Trophoblast cell (in vitro differentiated cells and primary cell): ENCODE data around the gene FAM9C.
"Not testable (repeated sequence)": the region's sequence is repeated elsewhere in the genome, so short reads cannot be mapped to it uniquely, and the experiment has no call there.

Experiments
- DNase-seq, 2 donors: peaks; one replicate each; pipeline ENCODE4 v3.0.0-alpha.2; 2016
- H2AFZ ChIP-seq: 2 replicates; pipeline ENCODE4 v1.6.1; 2013; ENCODE audit warnings: low read length, moderate library complexity, mild to moderate bottlenecking; ENCODE audit not compliant: insufficient read depth, poor library complexity
- H2AK5ac ChIP-seq: 2 replicates; pipeline ENCODE4 v1.6.1; 2013; ENCODE audit warnings: mild to moderate bottlenecking, low read length
- H2BK120ac ChIP-seq: 2 replicates; pipeline ENCODE4 v1.6.1; 2013; ENCODE audit warnings: low read length, mild to moderate bottlenecking, moderate library complexity; ENCODE audit not compliant: insufficient read depth, poor library complexity
- H2BK12ac ChIP-seq: 2 replicates; pipeline ENCODE4 v1.6.1; 2013; ENCODE audit warnings: mild to moderate bottlenecking, low read length, moderate library complexity
- H2BK5ac ChIP-seq: 2 replicates; pipeline ENCODE4 v1.6.1; 2013; ENCODE audit warnings: low read length, low read depth, moderate library complexity, mild to moderate bottlenecking; ENCODE audit not compliant: poor library complexity
- H3K14ac ChIP-seq: 2 replicates; pipeline ENCODE4 v1.6.1; 2013; ENCODE audit warnings: mild to moderate bottlenecking, low read length
- H3K18ac ChIP-seq: 2 replicates; pipeline ENCODE4 v1.6.1; 2013; ENCODE audit warnings: mild to moderate bottlenecking, low read length
- H3K23ac ChIP-seq: 2 replicates; pipeline ENCODE4 v1.6.1; 2013; ENCODE audit warnings: low read length
- H3K27ac ChIP-seq: 2 replicates; pipeline ENCODE4 v1.5.1; 2013; ENCODE audit warnings: low read depth, mild to moderate bottlenecking, inconsistent platforms, low read length, moderate library complexity
- H3K27me3 ChIP-seq: 2 replicates; pipeline ENCODE4 v1.6.1; 2013; ENCODE audit warnings: inconsistent platforms, mild to moderate bottlenecking, low read length, moderate library complexity; ENCODE audit not compliant: insufficient read depth
- H3K36me3 ChIP-seq, 2 experiments: 1 replicate in 1 of 2; 2 replicates in 1 of 2; pipeline ENCODE4 v1.6.1; 2013; ENCODE audit warnings: low read length in 2 of 2, mild to moderate bottlenecking in 2 of 2, moderate library complexity in 1 of 2; ENCODE audit not compliant: insufficient read depth in 2 of 2, control insufficient read depth in 1 of 2
- H3K4ac ChIP-seq: 2 replicates; pipeline ENCODE4 v1.6.1; 2013; ENCODE audit warnings: low read depth, mild to moderate bottlenecking, low read length, moderate library complexity
- H3K4me1 ChIP-seq, 2 experiments: 1 replicate in 1 of 2; 2 replicates in 1 of 2; pipeline ENCODE4 v1.6.1; 2013; ENCODE audit warnings: low read length in 2 of 2, mild to moderate bottlenecking in 2 of 2, moderate library complexity in 1 of 2; ENCODE audit not compliant: insufficient read depth in 2 of 2, control insufficient read depth in 1 of 2
- H3K4me2 ChIP-seq: 2 replicates; pipeline ENCODE4 v1.6.1; 2013; ENCODE audit warnings: inconsistent platforms, mild to moderate bottlenecking, low read length, moderate library complexity
- H3K4me3 ChIP-seq: 2 replicates; pipeline ENCODE4 v1.5.1; 2013; ENCODE audit warnings: mild to moderate bottlenecking, low read depth, low read length, inconsistent platforms
- H3K79me1 ChIP-seq: one replicate; pipeline ENCODE4 v1.6.1; 2013; ENCODE audit warnings: low read length
- H3K79me2 ChIP-seq: 2 replicates; pipeline ENCODE4 v1.6.1; 2013; ENCODE audit warnings: low read length, mild to moderate bottlenecking; ENCODE audit not compliant: control insufficient read depth, insufficient read depth, poor library complexity
- H3K9ac ChIP-seq: 2 replicates; pipeline ENCODE4 v1.6.1; 2013; ENCODE audit warnings: mild to moderate bottlenecking, low read length
- H3K9me3 ChIP-seq: 2 replicates; pipeline ENCODE4 v1.6.1; 2013; ENCODE audit warnings: low read depth, mild to moderate bottlenecking, control low read depth, inconsistent platforms, low read length; ENCODE audit not compliant: insufficient read depth
- H4K12ac ChIP-seq: 2 replicates; pipeline ENCODE4 v1.6.1; 2013; ENCODE audit warnings: low read depth, mild to moderate bottlenecking, low read length, moderate library complexity
- H4K8ac ChIP-seq: 2 replicates; pipeline ENCODE4 v1.6.1; 2013; ENCODE audit warnings: low read depth, mild to moderate bottlenecking, low read length, moderate library complexity
- H4K91ac ChIP-seq: one replicate; pipeline ENCODE4 v1.6.1; 2013; ENCODE audit warnings: low read depth, mild to moderate bottlenecking, low read length, moderate library complexity
- WGBS: extraction: QIAGEN DNeasy Blood & Tissue Kit; methylation state at CpG from one replicate; pipeline ENCODE4 v1.1.7; 2013; ENCODE audit warnings: missing lambda C conversion rate; ENCODE audit not compliant: insufficient read length, insufficient coverage; ENCODE audit errors: extremely low coverage; 5-methylcytosine and 5-hydroxymethylcytosine counted together

Gene FAM9C

DNA sequence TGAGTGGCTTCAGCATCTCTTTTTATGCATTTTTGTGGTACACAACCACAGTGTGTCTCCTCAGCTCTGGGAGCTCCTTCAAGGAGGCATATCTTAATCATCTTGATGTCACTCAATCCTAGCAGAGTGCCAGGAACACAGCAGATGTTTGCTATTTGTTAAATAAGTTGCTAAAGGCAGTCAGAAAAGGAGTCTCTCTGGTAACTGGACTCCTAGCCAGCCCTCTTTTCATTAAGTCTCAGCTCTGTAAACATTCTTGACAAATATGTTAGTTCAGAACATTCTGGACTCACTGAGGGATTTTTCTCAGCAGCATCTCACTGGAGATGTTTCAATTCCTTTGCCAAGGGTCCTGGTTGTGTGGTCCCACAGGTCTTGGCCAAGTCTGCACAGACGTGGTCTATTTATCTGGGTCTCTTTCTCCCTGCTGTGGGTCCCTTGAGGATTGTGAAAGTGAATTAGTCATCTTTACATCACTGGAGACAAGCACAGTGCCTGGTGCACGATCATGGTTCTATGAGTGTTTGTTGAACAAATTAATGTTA, 20.3 kb upstream of the FAM9C start:
- H3K36me3 ChIP-seq = no peaks in the 10 kb centered on the region
- H2AK5ac ChIP-seq = no peak overlapping the region
- DNase-seq = peak in 1 of 2 donors; percentile 12
- H3K9me3 ChIP-seq = peaks cover 4% of the 10 kb centered on the region
- H4K91ac ChIP-seq = no peak overlapping the region
- no peak overlapping the region for H4K12ac ChIP-seq
- H3K79me1 ChIP-seq = no peaks in the 10 kb centered on the region
- no peak overlapping the region for H2AFZ ChIP-seq
- H3K14ac ChIP-seq = no peak overlapping the region
- no peak overlapping the region for H3K18ac ChIP-seq
- no peak overlapping the region for H3K4me2 ChIP-seq
- no peaks in the 10 kb centered on the region for H3K79me2 ChIP-seq
- no peak overlapping the region for H3K4ac ChIP-seq
- no peak overlapping the region for H2BK120ac ChIP-seq
- H3K23ac ChIP-seq = no peak overlapping the region
- WGBS = no CpG with 5 or more reads among the region's 2 CpGs
- peaks cover 0 to 2% of the 10 kb centered on the region in 2 experiments for H3K4me1 ChIP-seq
- H2BK5ac ChIP-seq = no peak overlapping the region
- no peaks in the 10 kb centered on the region for H3K27me3 ChIP-seq
- H3K4me3 ChIP-seq = no peak overlapping the region
- H3K27ac ChIP-seq = no peak overlapping the region
- H4K8ac ChIP-seq = no peak overlapping the region
- H2BK12ac ChIP-seq = no peak overlapping the region
- no peak overlapping the region for H3K9ac ChIP-seq

DNA sequence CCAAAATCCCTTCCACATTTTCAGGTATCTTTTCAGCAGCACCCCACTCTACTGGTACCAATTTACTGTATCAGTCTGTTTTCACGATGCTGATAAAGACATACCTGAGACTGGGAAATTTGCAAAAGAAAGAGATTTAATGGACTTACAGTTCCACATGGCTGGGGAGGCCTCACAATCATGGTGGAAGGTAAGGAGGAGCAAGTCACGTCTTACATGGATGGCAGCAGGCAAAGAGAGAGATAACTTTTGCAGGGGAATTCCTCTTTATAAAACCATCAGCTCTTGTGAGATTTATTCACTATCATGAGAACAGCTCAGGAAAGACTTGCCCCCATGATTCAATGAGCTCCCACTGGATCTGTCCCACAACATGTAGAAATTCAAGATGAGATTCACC, 18.7 kb upstream of the FAM9C start:
- not testable (repeated sequence) for H2BK120ac ChIP-seq, DNase-seq, H3K9ac ChIP-seq, H3K79me1 ChIP-seq, H3K4me2 ChIP-seq, H2AK5ac ChIP-seq, H3K18ac ChIP-seq, H3K79me2 ChIP-seq, H3K9me3 ChIP-seq, H4K91ac ChIP-seq, H2BK5ac ChIP-seq, H2AFZ ChIP-seq, H4K8ac ChIP-seq, H3K27ac ChIP-seq, H3K36me3 ChIP-seq, H3K27me3 ChIP-seq, H3K14ac ChIP-seq, H3K4me3 ChIP-seq, H2BK12ac ChIP-seq, H3K4me1 ChIP-seq, H4K12ac ChIP-seq, H3K23ac ChIP-seq, H3K4ac ChIP-seq
- WGBS = no CpG with 5 or more reads among the region's 2 CpGs

DNA sequence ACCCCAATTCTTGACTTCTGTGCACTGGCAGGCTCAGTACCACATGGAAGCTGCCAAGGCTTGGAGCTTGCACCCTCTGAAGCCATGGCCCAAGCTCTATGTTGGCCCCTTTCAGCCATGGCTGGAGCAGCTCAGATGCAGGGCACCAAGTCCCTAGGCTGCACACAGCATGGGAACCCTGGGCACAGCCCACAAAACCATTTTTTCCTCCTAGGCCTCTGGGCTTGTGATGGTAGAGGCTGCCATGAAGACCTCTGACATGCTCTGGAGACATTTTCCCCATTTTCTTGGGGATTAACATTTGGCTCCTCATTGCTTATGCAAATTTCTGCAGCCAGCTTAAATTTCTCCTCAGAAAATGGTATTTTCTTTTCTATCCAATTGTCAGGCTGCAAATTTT, 17.9 kb upstream of the FAM9C start:
- H2AK5ac ChIP-seq, H4K8ac ChIP-seq, H4K91ac ChIP-seq, H3K79me1 ChIP-seq, H3K9me3 ChIP-seq, H2BK5ac ChIP-seq, H2AFZ ChIP-seq, H3K23ac ChIP-seq, H3K4ac ChIP-seq, H3K27ac ChIP-seq, H3K79me2 ChIP-seq, H2BK12ac ChIP-seq, H3K9ac ChIP-seq, H4K12ac ChIP-seq, H2BK120ac ChIP-seq, H3K36me3 ChIP-seq, DNase-seq, H3K18ac ChIP-seq, H3K14ac ChIP-seq, H3K4me3 ChIP-seq, H3K4me1 ChIP-seq, H3K4me2 ChIP-seq, H3K27me3 ChIP-seq: not testable (repeated sequence)

DNA sequence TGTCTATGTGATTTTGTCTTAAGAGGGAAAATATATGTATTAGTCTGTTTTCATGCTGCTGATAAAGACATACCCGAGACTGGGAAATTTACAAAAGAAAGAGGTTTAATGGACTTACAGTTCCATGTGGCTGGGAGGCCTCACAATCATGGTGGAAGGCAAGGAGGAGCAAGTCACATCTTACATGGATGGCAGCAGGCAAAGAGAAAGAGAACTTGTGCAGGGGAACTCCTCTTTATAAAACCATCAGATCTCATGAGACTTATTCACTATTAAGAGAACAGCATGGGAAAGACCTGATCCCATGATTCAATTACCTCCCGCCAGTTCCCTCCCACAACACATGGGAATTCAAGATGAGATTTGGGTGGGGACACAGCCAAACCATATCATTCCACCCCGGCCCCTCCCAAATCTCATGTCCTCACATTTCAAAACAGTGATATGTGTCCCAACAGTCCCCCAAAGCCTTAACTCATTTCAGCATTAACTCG, 16.8 kb upstream of the FAM9C start:
- not testable (repeated sequence) for H3K79me1 ChIP-seq, H3K36me3 ChIP-seq, H4K12ac ChIP-seq, H2AFZ ChIP-seq, H2BK5ac ChIP-seq, H3K9ac ChIP-seq, H2AK5ac ChIP-seq, H3K4me1 ChIP-seq, H3K9me3 ChIP-seq, H3K4me2 ChIP-seq, H3K27me3 ChIP-seq, H3K14ac ChIP-seq, DNase-seq, H4K91ac ChIP-seq, H3K79me2 ChIP-seq, H3K4ac ChIP-seq, H2BK120ac ChIP-seq, H4K8ac ChIP-seq, H2BK12ac ChIP-seq, H3K23ac ChIP-seq, H3K4me3 ChIP-seq, H3K18ac ChIP-seq, H3K27ac ChIP-seq
- no CpG with 5 or more reads among the region's 4 CpGs for WGBS
